GM21825 (cell line): Measurements from ENCODE around the gene ASMTL.
"Not testable (repeated sequence)": the region's sequence is repeated elsewhere in the genome, so short reads cannot be mapped to it uniquely, and the experiment has no call there.

Source experiments
- ATAC-seq: cut with Tn5 transposase; IDR thresholded peaks from one replicate; pipeline ENCODE4 v1.9.1; 2021; ENCODE audit warnings: mild to moderate bottlenecking, moderate library complexity; ENCODE audit not compliant: unreplicated experiment

The ASMTL gene

GRCh38 chrX:1452516-1453394, at the start of gene ASMTL:
Gene ASMTL (minus strand): TSS chrX:1452909. CDS start chrX:1452840, 69 bp downstream.
- peak; percentile 78 for ATAC-seq

- ATAC-seq, result peak; percentile 56
These were observed 49.5 kb upstream of the ASMTL start for GRCh38 chrX:1502241-1502640.

- peak; percentile 66 for ATAC-seq
These were observed 48.3 kb upstream of the ASMTL start for GRCh38 chrX:1500701-1501624.

GRCh38 chrX:1496076-1496475, 43.4 kb upstream of the ASMTL start:
- no peak for ATAC-seq

- peak; percentile 69 for ATAC-seq
These were observed 41.3 kb upstream of the ASMTL start for GRCh38 chrX:1493877-1494510.

- ATAC-seq, result no peak
These were observed 40.7 kb upstream of the ASMTL start for GRCh38 chrX:1493412-1493811.

- ATAC-seq, result peak; percentile 1
These were observed 39.8 kb upstream of the ASMTL start for GRCh38 chrX:1492421-1493012.

- ATAC-seq, result peak; percentile 69
These were observed 39.2 kb upstream of the ASMTL start for GRCh38 chrX:1491851-1492349.

- not testable (repeated sequence) for ATAC-seq
These were observed 38.5 kb upstream of the ASMTL start for GRCh38 chrX:1491248-1491647.

- ATAC-seq, result not testable (repeated sequence)
These were observed 38.0 kb upstream of the ASMTL start for GRCh38 chrX:1490723-1491122.

GRCh38 chrX:1489354-1489753, 36.6 kb upstream of the ASMTL start:
- ATAC-seq, result not testable (repeated sequence)

- ATAC-seq, result no peak
These were observed 36.0 kb upstream of the ASMTL start for GRCh38 chrX:1488745-1489144.

- no peak for ATAC-seq
These were observed 35.4 kb upstream of the ASMTL start for GRCh38 chrX:1488141-1488540.

- ATAC-seq, result no peak
These were observed 34.7 kb upstream of the ASMTL start for GRCh38 chrX:1487401-1487800.

- no peak for ATAC-seq
These were observed 34.1 kb upstream of the ASMTL start for GRCh38 chrX:1486749-1487361.

GRCh38 chrX:1486177-1486576, 33.5 kb upstream of the ASMTL start:
- no peak for ATAC-seq

- no peak for ATAC-seq
These were observed 32.3 kb upstream of the ASMTL start for GRCh38 chrX:1485033-1485432.

GRCh38 chrX:1484638-1485019, 31.9 kb upstream of the ASMTL start:
- ATAC-seq, result no peak

GRCh38 chrX:1483843-1484637, 31.3 kb upstream of the ASMTL start:
- ATAC-seq, result peak; percentile 58
